Peyer's patch (tissue), 4 donors: ENCODE data around the gene MYO18B.

Experiments
- POLR2A ChIP-seq, 2 donors: fragments of 450-650 bp; IDR thresholded peaks; one replicate each; pipeline ENCODE4 v1.5.1; 2017; ENCODE audit warnings: antibody characterized with exemption in 2 of 2, mild to moderate bottlenecking in 2 of 2, moderate library complexity in 2 of 2
- TF ChIP-seq, protein P1 (sequence below), 6 experiments: fragments of 450-650 bp in 4 of 6; fragments of 200-600 bp in 2 of 6; sonication (generic) in 1 of 6; IDR thresholded peaks; one replicate each; pipeline ENCODE4 v1.5.1; 2017 to 2019; ENCODE audit warnings: antibody characterized with exemption in 6 of 6, mild to moderate bottlenecking in 3 of 6, moderate library complexity in 1 of 6

DNA sequence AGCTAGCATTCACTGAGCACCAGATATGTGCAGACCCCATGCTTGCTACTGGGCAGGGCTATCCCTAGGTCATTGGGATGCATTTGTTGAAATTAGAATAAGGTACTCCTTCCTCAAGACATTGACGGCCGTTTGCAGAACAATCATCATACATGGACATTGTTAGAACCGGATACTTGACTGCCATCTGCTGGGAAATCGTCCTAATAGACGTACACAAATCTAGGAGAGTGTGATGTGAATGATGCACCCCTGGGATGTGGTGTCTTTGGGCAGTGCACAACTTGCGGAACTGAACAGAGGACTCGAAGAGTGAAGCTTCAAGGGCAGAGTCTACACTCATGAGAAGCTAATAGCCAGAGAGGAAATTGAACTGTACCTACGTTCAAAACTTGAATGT lies 35.9 kb downstream of the MYO18B start:
- TF ChIP-seq, protein P1, sequence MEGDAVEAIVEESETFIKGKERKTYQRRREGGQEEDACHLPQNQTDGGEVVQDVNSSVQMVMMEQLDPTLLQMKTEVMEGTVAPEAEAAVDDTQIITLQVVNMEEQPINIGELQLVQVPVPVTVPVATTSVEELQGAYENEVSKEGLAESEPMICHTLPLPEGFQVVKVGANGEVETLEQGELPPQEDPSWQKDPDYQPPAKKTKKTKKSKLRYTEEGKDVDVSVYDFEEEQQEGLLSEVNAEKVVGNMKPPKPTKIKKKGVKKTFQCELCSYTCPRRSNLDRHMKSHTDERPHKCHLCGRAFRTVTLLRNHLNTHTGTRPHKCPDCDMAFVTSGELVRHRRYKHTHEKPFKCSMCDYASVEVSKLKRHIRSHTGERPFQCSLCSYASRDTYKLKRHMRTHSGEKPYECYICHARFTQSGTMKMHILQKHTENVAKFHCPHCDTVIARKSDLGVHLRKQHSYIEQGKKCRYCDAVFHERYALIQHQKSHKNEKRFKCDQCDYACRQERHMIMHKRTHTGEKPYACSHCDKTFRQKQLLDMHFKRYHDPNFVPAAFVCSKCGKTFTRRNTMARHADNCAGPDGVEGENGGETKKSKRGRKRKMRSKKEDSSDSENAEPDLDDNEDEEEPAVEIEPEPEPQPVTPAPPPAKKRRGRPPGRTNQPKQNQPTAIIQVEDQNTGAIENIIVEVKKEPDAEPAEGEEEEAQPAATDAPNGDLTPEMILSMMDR (IDR thresholded peaks at IDR 0.05), result peak in 3 of 6 experiments; percentile 30 to 50 (median 35)
- no peak for TF ChIP-seq POLR2A (IDR thresholded peaks at IDR 0.05)
